ENCODE data around the gene DNASE1. TPM values are rescaled to one million over a fixed set of nuclear protein-coding genes. Genes with fewer than 3 reads are reported as not detected.

DNASE1 gene
- polyA plus RNA-seq, 1 experiment, result 10.9 TPM

- TF ChIP-seq CTCF (IDR thresholded peaks at IDR 0.05; ENCODE audit: insufficient read depth, low read depth, low read length), result no peak
- H3K36me3 ChIP-seq (ENCODE audit: control insufficient read depth, insufficient read depth, low read length), result peaks cover 11% of the 10 kb centered on the region
- ChIA-PET CTCF (interaction anchor here (0.7 to 1.2 kb wide), 2 partner anchors 8 to 14 kb away, joined by 3 read pairs; no protein-coding TSS in a partner anchor), POLR2A (no interaction called here)
- H3K27me3 ChIP-seq (ENCODE audit: control insufficient read depth, insufficient read depth, low read length), result no peaks in the 10 kb centered on the region
- no peak for DNase-seq (ENCODE audit: low read depth)
- H3K4me3 ChIP-seq (ENCODE audit: low read depth, low read length), result no peak overlapping the region
Measured at GRCh38 chr16:3650631-3651265, 3.7 kb upstream of the DNASE1 start.

GRCh38 chr16:3651461-3652372 lies 2.8 kb upstream of the DNASE1 start:
- DNase-seq (ENCODE audit: low read depth), result no peak
- CTCF ChIA-PET, result interaction anchor here (0.7 to 1.2 kb wide), 3 partner anchors 9 to 15 kb away, joined by 3 read pairs; no protein-coding TSS in a partner anchor
- H3K27me3 ChIP-seq (ENCODE audit: control insufficient read depth, insufficient read depth, low read length), result no peaks in the 10 kb centered on the region
- POLR2A ChIA-PET, result no interaction called here
- no peak for TF ChIP-seq CTCF (IDR thresholded peaks at IDR 0.05; ENCODE audit: insufficient read depth, low read depth, low read length)
- peaks cover 15% of the 10 kb centered on the region for H3K36me3 ChIP-seq (ENCODE audit: control insufficient read depth, insufficient read depth, low read length)
- H3K4me3 ChIP-seq (ENCODE audit: low read depth, low read length), result no peak overlapping the region

GRCh38 chr16:3652373-3653195 lies 1.9 kb upstream of the DNASE1 start:
- no peak for DNase-seq (ENCODE audit: low read depth)
- peaks cover 22% of the 10 kb centered on the region for H3K36me3 ChIP-seq (ENCODE audit: control insufficient read depth, insufficient read depth, low read length)
- no peak overlapping the region for H3K4me3 ChIP-seq (ENCODE audit: low read depth, low read length)
- no peak for TF ChIP-seq CTCF (IDR thresholded peaks at IDR 0.05; ENCODE audit: insufficient read depth, low read depth, low read length)
- H3K27me3 ChIP-seq (ENCODE audit: control insufficient read depth, insufficient read depth, low read length), result no peaks in the 10 kb centered on the region
- ChIA-PET POLR2A (no interaction called here), CTCF (interaction anchor here (1.0 to 1.2 kb wide), 2 partner anchors 10 to 14 kb away, joined by 3 read pairs; no protein-coding TSS in a partner anchor)

GRCh38 chr16:3655030-3655395 lies 522 bp downstream of the DNASE1 start:
- POLR2A ChIA-PET, result no interaction called here
- TF ChIP-seq CTCF (IDR thresholded peaks at IDR 0.05; ENCODE audit: insufficient read depth, low read depth, low read length), result no peak
- peaks cover 25% of the 10 kb centered on the region for H3K36me3 ChIP-seq (ENCODE audit: control insufficient read depth, insufficient read depth, low read length)
- CTCF ChIA-PET, result interaction anchor here (0.8 to 1.5 kb wide), 5 partner anchors 9 to 235 kb away, joined by 3 to 4 read pairs (median 3); no protein-coding TSS in a partner anchor
- H3K27me3 ChIP-seq (ENCODE audit: control insufficient read depth, insufficient read depth, low read length), result no peaks in the 10 kb centered on the region
- H3K4me3 ChIP-seq (ENCODE audit: low read depth, low read length), result no peak overlapping the region
- no peak for DNase-seq (ENCODE audit: low read depth)

All from BJ (cell line).